Measurements from ENCODE around the gene GALNT2.
A peak's percentile ranks its signal among the peaks of the same experiment; 100 is the strongest.

Gene GALNT2

GRCh38 chr1:230117694-230118093 lies 50.7 kb downstream of the GALNT2 start:
- DNase-seq = no peak

GRCh38 chr1:230119340-230119739 lies 52.3 kb downstream of the GALNT2 start:
- no peak for DNase-seq

- no peak for DNase-seq
Observed at GRCh38 chr1:230120289-230120920, 53.4 kb downstream of the GALNT2 start.

- DNase-seq = no peak
Observed at GRCh38 chr1:230120921-230121381, 53.9 kb downstream of the GALNT2 start.

GRCh38 chr1:230121950-230122349 lies 54.9 kb downstream of the GALNT2 start:
- no peak for DNase-seq

- DNase-seq = no peak
Observed at GRCh38 chr1:230122366-230123279, 55.6 kb downstream of the GALNT2 start.

GRCh38 chr1:230123280-230124185 lies 56.5 kb downstream of the GALNT2 start:
- DNase-seq = no peak

- no peak for DNase-seq
Observed at GRCh38 chr1:230124186-230125128, 57.4 kb downstream of the GALNT2 start.

GRCh38 chr1:230125141-230125540 lies 58.1 kb downstream of the GALNT2 start:
- DNase-seq = no peak

GRCh38 chr1:230125640-230126528 lies 58.8 kb downstream of the GALNT2 start:
- no peak for DNase-seq

- no peak for DNase-seq
Observed at GRCh38 chr1:230126529-230127104, 59.6 kb downstream of the GALNT2 start.

GRCh38 chr1:230127105-230128054 lies 60.3 kb downstream of the GALNT2 start:
- DNase-seq = peak; percentile 38 to 74

- DNase-seq = no peak
Observed at GRCh38 chr1:230128569-230129285, 61.7 kb downstream of the GALNT2 start.

- no peak for DNase-seq
Observed at GRCh38 chr1:230129341-230129740, 62.3 kb downstream of the GALNT2 start.

- DNase-seq = no peak
Observed at GRCh38 chr1:230130172-230130944, 63.3 kb downstream of the GALNT2 start.

- DNase-seq = no peak
Observed at GRCh38 chr1:230131457-230131856, 64.4 kb downstream of the GALNT2 start.

- no peak for DNase-seq
Observed at GRCh38 chr1:230132758-230133157, 65.7 kb downstream of the GALNT2 start.

- DNase-seq = no peak
Observed at GRCh38 chr1:230135726-230136125, 68.7 kb downstream of the GALNT2 start.
